ENCODE measurements around the gene TMEM235. TPM values are rescaled to one million over a fixed set of nuclear protein-coding genes. Genes with fewer than 3 reads are reported as not detected.

Gene TMEM235
- total and polyA plus RNA-seq, 9 of the 15 experiments (the other 6 are each of a cell fraction or from before 2014, with no cell fraction given): not detected

DNA sequence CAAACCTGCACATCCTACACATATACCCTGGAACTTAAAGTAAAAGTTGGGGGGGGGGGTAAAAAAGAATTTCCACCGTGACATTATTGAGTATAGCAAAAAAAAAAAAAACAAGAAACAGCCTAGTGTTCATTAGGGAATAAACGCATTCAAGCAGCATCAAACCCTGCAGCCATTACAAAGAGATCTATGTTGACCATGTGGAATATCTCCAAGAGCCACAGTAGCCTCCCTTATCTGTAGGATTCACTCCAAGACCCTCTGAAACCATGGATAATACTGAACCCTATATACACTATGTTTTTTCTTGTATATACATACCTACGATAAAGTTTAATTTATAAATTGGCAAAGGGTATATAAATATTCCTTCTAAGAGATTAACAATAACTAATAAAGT is 22.9 kb upstream of the TMEM235 start (continued):
- TF ChIP-seq GMEB1 (CRISPR knock-in tag; IDR thresholded peaks at IDR 0.05) (no peak), TOE1 (IDR thresholded peaks at IDR 0.05; ENCODE audit: borderline replicate concordance) (no peak), TOE1 (CRISPR knock-in tag; IDR thresholded peaks at IDR 0.05; ENCODE audit: borderline replicate concordance, low read depth) (no peak), ZNF384 (IDR thresholded peaks at IDR 0.05; ENCODE audit: low read depth, low read length) (no peak), RBM22 (IDR thresholded peaks at IDR 0.05; ENCODE audit: low read depth, low read length, poor library complexity, severe bottlenecking) (no peak), RREB1 (CRISPR knock-in tag; IDR thresholded peaks at IDR 0.05) (no peak), ZNF263 (CRISPR knock-in tag; IDR thresholded peaks at IDR 0.05; ENCODE audit: borderline replicate concordance) (no peak), ZNF707 (CRISPR knock-in tag; conservative IDR thresholded peaks at IDR 0.05) (no peak), SMARCA4 (IDR thresholded peaks at IDR 0.05) (no peak), RBM39 (optimal IDR thresholded peaks at IDR 0.05; ENCODE audit: low read depth, low read length) (no peak), FIP1L1 (IDR thresholded peaks at IDR 0.05; ENCODE audit: low read depth, low read length, poor library complexity, severe bottlenecking) (no peak), ATF6 (CRISPR knock-in tag; IDR thresholded peaks at IDR 0.05) (no peak), GTF2F1 (IDR thresholded peaks at IDR 0.05; ENCODE audit: low read depth, low read length) (no peak), EP300 (IDR thresholded peaks at IDR 0.05; ENCODE audit: low read length) (no peak)
- TF ChIP-seq, protein P1, sequence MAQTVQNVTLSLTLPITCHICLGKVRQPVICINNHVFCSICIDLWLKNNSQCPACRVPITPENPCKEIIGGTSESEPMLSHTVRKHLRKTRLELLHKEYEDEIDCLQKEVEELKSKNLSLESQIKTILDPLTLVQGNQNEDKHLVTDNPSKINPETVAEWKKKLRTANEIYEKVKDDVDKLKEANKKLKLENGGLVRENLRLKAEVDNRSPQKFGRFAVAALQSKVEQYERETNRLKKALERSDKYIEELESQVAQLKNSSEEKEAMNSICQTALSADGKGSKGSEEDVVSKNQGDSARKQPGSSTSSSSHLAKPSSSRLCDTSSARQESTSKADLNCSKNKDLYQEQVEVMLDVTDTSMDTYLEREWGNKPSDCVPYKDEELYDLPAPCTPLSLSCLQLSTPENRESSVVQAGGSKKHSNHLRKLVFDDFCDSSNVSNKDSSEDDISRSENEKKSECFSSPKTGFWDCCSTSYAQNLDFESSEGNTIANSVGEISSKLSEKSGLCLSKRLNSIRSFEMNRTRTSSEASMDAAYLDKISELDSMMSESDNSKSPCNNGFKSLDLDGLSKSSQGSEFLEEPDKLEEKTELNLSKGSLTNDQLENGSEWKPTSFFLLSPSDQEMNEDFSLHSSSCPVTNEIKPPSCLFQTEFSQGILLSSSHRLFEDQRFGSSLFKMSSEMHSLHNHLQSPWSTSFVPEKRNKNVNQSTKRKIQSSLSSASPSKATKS (CRISPR knock-in tag; IDR thresholded peaks at IDR 0.05): no peak
